ENCODE data around the gene PPL. TPM values are rescaled to one million over a fixed set of nuclear protein-coding genes. Genes with fewer than 3 reads are reported as not detected.
"Not testable (repeated sequence)": the region's sequence is repeated elsewhere in the genome, so short reads cannot be mapped to it uniquely, and the experiment has no call there.

The PPL gene
- total RNA-seq: 705 TPM

- peak; percentile 74 for ATAC-seq
Observed at GRCh38 chr16:4936991-4937781, at the start of gene PPL. Gene PPL (minus strand): TSS chr16:4937148. CDS start chr16:4937045, 103 bp downstream.

GRCh38 chr16:4984174-4984990 lies 47.4 kb upstream of the PPL start:
- ATAC-seq: no peak

DNA sequence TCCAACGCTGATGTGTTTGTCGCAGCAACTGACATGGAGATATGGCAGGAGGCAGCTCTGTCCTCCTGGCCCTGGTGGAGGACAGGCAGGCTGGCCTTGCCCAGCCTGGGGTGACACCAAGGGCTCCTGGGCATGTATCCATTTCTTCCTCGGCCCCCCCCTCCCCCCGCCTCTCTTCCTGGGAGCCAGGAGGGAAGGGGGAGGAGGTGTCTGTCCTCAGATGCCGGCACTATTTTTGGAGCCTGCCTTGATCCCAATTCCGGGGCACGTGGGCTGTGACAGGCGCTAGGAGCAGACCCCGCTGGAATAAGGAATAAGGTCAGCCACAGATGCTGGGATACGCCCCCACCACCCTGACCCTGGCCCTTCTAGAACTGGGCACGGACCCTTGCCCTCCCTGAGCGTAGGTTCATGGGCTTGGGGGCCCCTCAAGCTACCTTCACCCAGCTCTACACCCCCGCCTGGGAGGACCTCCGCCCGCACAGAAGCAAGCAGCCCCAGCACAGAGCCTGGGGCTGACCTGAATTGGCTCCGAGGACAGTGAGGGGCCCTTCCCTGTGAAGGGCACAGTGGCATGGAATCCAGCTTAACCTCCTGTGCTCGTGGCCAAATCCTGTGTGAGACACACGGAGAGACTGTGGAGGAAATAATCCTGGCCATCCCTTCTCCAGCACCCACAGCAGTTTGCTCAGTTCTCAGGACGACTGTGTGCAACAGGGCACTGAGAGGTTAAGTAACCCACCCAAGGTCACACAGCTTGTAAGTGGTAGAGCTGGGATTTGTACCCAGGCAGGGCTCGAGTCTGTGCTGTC lies 45.3 kb upstream of the PPL start:
- ATAC-seq: no peak

- no peak for ATAC-seq
Observed at GRCh38 chr16:4981473-4981872, 44.5 kb upstream of the PPL start.

DNA sequence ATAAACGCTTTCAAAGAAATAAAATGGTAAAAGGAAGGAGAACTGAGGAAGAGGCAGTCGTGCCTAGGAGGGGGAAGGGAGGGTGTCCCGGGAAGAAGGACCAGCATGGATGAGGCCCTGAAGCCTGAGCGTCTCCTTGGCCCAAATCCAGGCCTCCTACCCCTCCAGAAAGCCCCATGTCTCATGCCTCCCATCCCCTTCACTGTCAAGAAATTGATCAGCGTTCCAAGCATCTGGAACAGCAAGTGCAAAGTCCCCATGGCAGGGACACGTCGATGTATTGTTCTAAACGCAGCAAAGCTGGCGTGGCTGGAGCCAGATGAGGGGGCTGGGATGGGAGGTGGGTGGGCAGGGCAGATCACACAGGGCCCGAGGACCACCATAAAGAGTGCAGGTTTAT lies 43.7 kb upstream of the PPL start:
- no peak for ATAC-seq

GRCh38 chr16:4979736-4980660 lies 43.0 kb upstream of the PPL start:
- no peak for ATAC-seq

DNA sequence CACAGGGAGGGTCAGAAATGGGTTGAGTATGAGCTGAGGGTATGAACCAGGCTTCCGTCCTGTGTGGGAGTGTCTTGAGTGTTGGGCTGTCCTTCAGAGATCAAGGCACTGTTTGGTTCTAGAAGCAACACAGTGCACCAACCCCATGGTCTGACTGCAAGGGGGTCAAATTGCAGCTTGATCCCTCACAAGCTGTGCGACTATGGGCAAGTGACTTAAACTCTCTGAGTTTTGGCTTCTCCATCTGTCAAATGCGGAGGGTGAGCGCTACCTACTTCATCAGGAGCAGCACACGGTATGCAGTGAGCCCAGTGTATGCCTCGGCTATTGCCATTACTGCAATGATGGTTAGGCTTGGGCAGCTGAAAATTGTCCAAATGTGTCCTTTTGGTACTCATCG lies 42.2 kb upstream of the PPL start:
- ATAC-seq: no peak

GRCh38 chr16:4976611-4977145 lies 39.7 kb upstream of the PPL start:
- no peak for ATAC-seq

GRCh38 chr16:4976079-4976478 lies 39.1 kb upstream of the PPL start:
- ATAC-seq: no peak

DNA sequence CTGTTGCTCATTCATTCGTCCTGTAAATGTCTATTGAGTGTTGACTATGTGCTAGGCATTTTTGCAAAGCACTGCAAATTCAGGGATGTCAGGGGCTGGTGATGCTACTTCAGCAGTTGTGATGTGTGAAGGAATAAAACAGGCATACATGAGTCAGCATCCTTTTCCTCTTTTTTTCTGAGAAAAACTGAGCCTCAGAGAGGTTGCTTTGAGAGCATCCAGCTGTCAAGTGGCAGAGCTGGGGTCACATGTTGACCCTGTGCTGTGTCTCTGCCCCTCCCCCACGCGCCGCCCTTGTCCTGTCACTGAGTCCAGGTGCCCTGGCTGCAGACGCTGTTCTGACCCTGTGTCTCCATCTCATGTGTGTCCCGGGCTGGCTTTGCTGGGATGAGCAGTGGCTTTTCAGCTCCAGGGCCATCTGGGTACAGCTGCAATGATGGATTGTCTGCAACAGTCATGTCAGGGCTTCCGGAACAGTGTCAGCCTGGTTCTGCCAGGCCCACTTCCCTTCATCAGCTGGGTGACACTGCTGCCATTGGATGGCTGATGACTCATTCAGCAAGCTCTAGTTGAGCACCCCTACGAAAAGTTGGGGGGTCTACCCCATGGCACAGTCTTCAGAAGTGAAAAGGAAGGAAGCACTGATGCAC lies 36.1 kb upstream of the PPL start:
- ATAC-seq: no peak

- ATAC-seq: no peak
Observed at GRCh38 chr16:4970010-4970409, 33.1 kb upstream of the PPL start.

DNA sequence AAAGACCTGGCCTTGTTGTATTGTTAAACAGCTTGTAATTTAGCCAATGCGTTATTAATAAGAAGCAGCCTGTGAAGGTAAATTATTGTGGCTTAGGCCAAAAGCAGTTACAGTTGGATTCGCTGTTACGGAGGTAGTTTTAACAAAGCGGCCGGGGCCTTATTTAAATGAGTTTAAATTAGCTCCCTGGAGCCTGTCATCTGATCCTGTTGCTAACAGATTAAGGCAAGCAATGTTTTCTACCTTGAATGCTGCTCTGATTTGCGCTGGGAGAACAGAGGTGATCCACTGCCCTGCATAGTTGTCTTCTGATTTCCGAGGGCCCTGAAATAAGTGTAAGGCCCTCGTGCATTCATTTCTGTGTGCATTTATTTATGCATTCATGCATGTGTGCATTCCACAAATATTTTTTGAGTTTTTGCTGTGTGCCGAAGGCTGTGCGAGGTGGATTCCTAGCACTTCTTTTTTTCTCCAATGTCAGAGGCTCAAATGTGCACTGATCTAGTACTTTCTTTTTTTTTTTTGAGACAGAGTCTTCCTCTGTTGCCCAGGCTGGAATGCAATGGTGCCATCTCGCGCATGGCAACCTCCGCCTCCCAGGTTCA lies 32.0 kb upstream of the PPL start:
- ATAC-seq: no peak

- not testable (repeated sequence) for ATAC-seq
Observed at GRCh38 chr16:4968278-4968677, 31.3 kb upstream of the PPL start.

- ATAC-seq: no peak
Observed at GRCh38 chr16:4966736-4967453, 29.9 kb upstream of the PPL start.

DNA sequence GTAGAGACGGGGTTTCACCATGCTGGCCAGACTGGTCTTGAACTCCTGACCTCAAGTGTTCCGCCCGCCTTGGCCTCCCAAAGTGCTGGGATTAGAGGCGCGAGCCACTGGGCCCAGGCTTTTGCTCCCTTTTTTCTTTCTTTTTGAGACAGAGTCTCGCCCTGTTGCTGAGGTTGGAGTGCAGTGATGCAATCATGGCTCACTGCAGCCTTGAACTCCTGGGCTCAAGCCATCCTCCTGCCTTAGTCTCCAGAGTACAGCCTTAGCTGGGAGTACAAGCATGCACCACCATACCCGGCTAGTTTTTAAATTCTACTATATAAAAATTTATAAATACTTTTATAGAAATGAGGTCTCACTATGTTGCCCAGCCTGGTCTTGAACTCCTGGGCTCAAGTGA lies 26.6 kb upstream of the PPL start:
- ATAC-seq: not testable (repeated sequence)

GRCh38 chr16:4962716-4963115 lies 25.8 kb upstream of the PPL start:
- no peak for ATAC-seq

- no peak for ATAC-seq
Observed at GRCh38 chr16:4960579-4960978, 23.6 kb upstream of the PPL start.

DNA sequence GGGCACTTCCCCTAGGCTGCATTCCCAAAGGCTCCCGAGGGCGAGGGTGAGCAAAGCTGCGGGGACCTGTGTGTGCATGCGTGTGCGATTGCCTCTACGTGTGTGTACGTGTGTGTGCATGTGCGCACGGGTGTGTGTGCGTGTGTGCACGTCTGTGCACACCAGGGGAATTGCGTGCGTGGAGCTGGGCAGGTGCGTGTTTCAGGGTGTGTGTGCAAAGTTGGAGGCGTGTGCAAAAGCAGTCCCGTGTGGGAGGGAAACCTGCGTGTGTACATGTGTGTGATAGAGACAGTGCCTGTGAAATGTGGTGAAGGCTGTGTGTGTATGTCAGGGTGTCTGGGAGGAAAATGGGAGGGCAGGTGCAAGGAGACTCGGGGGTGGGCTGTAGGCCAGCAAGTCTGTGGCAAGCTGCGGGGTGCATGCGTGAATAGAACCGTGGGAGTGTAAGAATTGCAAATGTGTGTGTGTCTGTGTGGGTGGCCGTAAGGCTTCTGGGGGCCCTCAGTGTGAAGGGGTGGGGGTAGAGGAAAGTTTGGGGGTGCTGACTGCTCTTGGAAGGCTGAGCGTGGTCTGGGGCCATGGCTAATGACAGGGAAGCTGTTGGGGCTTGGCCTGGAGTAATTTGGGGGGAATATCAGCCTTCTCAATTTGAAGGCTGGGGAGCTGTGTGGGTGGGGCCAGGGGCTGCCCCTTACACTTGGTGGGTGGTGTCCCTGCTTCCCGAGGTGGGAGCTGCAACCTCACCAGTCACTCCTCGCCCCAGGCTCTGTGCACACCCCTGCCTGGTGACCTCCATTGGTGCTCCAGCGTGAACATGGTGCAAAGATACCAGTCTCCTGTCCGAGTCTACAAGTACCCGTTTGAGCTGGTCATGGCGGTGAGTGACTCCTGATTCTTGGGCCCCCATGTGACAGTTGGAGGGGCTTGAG lies 21.8 kb upstream of the PPL start:
- ATAC-seq: no peak

All from esophagus mucosa (tissue), 1 donor.